Suprapubic skin (tissue), 4 donors: ENCODE measurements around the gene MAN1C1. TPM values are rescaled to one million over a fixed set of nuclear protein-coding genes. Genes with fewer than 3 reads are reported as not detected.

Experiments used
- DNase-seq, 2 donors: peaks; one replicate each; pipeline ENCODE4 v3.0.0-alpha.2; 2019; ENCODE audit warnings: low spot score in 2 of 2
- H3K27ac ChIP-seq: fragments of 200-600 bp; sonication (generic); one replicate; pipeline ENCODE4 v1.5.1; 2019
- H3K27me3 ChIP-seq: fragments of 200-600 bp; sonication (generic); one replicate; pipeline ENCODE4 v1.5.1; 2019
- H3K36me3 ChIP-seq: fragments of 200-600 bp; sonication (generic); one replicate; pipeline ENCODE4 v1.5.1; 2019
- H3K4me1 ChIP-seq: fragments of 200-600 bp; sonication (generic); one replicate; pipeline ENCODE4 v1.5.1; 2019
- H3K4me3 ChIP-seq: fragments of 200-600 bp; sonication (generic); one replicate; pipeline ENCODE4 v1.5.1; 2019; ENCODE audit warnings: mild to moderate bottlenecking
- H3K9me3 ChIP-seq: fragments of 200-600 bp; sonication (generic); one replicate; pipeline ENCODE4 v1.5.1; 2019
- CTCF ChIP-seq, 2 donors: fragments of 200-600 bp in 1 of 2; fragments of 450-650 bp in 1 of 2; sonication (generic) in 1 of 2; IDR thresholded peaks; one replicate each; pipeline ENCODE4 v1.5.1; 2016 to 2019; ENCODE audit warnings: antibody characterized with exemption in 2 of 2, mild to moderate bottlenecking in 1 of 2, moderate library complexity in 1 of 2
- EP300 ChIP-seq: sonication (generic); formaldehyde crosslinking; IDR thresholded peaks from one replicate; pipeline ENCODE4 v1.6.1; 2017; ENCODE audit warnings: antibody characterized with exemption
- POLR2A ChIP-seq, 2 donors: fragments of 450-650 bp; IDR thresholded peaks; one replicate each; pipeline ENCODE4 v1.6.1; 2017; ENCODE audit warnings: antibody characterized with exemption in 2 of 2, mild to moderate bottlenecking in 2 of 2, moderate library complexity in 2 of 2
- POLR2AphosphoS5 ChIP-seq, 3 donors: sonication (generic); formaldehyde crosslinking; IDR thresholded peaks; one replicate each; pipeline ENCODE4 v1.6.1; 2017; ENCODE audit warnings: antibody characterized with exemption in 3 of 3
- WGBS: methylation state at CpG from one replicate; pipeline ENCODE4 v1.1.5; 2018; 5-methylcytosine and 5-hydroxymethylcytosine counted together
- total RNA-seq, 4 donors: library from RNA; depleted of rRNA; stranded (reverse); fragments of >200 nt; gene quantifications; one replicate each; pipeline ENCODE4 v1.1.0, GENCODE V29; 2016

MAN1C1 gene
- total RNA-seq, 4 donors from 2014 or later, result 7.3 to 15.2 (median 8.0) TPM

DNA sequence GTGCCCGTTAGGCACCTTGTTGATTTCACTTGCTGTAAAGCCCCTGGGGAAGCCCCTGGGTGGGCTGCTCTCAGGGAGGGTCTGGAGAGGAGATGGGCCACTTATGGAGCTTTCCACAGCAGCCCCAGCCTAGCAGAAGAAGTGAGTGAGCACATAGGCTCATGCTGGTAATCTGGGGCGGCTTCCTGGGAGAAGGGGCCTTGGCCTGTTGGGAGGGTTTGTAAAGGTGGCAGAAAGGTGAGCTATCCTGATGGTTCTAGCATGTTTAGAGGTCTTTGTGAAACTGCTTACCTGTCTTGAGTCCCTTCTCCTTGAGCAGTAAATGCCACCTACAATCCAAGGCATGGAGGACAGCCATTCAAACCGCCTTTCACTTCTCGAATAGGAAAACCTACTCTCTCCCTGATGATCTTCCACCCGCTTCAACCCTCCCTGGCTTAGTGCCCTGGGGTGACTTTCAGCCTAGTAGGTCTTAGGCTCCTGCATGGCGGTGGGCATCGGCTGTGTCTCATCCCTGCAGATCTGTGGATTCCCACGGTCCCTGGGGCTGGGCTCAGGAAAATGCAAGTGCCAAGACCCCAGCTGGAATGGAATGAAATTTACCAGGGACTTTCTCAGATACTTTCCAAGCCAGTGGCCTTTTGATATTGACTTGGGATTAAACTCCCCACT is 95.8 kb downstream of the MAN1C1 start:
- no peak overlapping the region for H3K27ac ChIP-seq
- H3K4me1 ChIP-seq, result peaks cover 31% of the 10 kb centered on the region

DNA sequence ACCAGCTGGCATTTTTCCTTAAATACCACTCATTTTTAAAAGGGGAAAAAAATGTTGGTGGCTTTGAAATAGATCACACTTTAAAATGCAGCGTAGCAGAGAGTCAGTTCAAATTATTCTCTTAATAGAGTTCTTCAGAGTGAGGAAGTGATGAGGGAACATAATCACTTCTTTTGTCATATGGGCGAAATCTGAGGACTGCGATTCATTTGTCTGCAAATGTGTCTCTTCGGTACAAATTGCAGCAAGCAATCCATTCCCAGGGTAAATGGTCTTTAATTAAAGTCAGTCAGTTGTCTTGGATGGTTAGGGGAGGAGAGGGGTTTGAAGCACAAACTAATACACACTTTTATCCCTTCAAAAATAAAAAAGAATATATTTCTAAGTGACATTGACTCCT is 97.4 kb downstream of the MAN1C1 start:
- Histone ChIP-seq H3K27ac (no peak overlapping the region), H3K9me3 (no peaks in the 10 kb centered on the region), H3K4me3 (no peak overlapping the region), H3K27me3 (no peaks in the 10 kb centered on the region), H3K4me1 (peaks cover 16% of the 10 kb centered on the region), H3K36me3 (no peaks in the 10 kb centered on the region)
- no peak for TF ChIP-seq POLR2A (IDR thresholded peaks at IDR 0.05)
- no peak for TF ChIP-seq CTCF (IDR thresholded peaks at IDR 0.05)
- TF ChIP-seq POLR2AphosphoS5 (IDR thresholded peaks at IDR 0.05), result no peak
- no peak for TF ChIP-seq EP300
- WGBS, result 94% methylated on average over 4 of the region's 4 CpGs
- no peak for DNase-seq

More for the DNA sequence above, 95.8 kb downstream of the MAN1C1 start:
- Histone ChIP-seq H3K4me3 (no peak overlapping the region), H3K9me3 (no peaks in the 10 kb centered on the region), H3K36me3 (no peaks in the 10 kb centered on the region), H3K27me3 (no peaks in the 10 kb centered on the region)
- DNase-seq, result no peak
- TF ChIP-seq POLR2A (IDR thresholded peaks at IDR 0.05) (no peak), EP300 (no peak), CTCF (IDR thresholded peaks at IDR 0.05) (no peak), POLR2AphosphoS5 (IDR thresholded peaks at IDR 0.05) (no peak)
- 92% methylated on average over 8 of the region's 8 CpGs for WGBS

- H3K9me3 ChIP-seq, result no peaks in the 10 kb centered on the region
- H3K36me3 ChIP-seq, result no peaks in the 10 kb centered on the region
- WGBS, result 76% methylated on average over 2 of the region's 2 CpGs
- DNase-seq, result no peak
- H3K4me1 ChIP-seq, result peaks cover 14% of the 10 kb centered on the region
- H3K27ac ChIP-seq, result no peak overlapping the region
- no peak overlapping the region for H3K4me3 ChIP-seq
- H3K27me3 ChIP-seq, result no peaks in the 10 kb centered on the region
- TF ChIP-seq EP300 (no peak), POLR2AphosphoS5 (IDR thresholded peaks at IDR 0.05) (no peak), CTCF (IDR thresholded peaks at IDR 0.05) (no peak)
Measured at GRCh38 chr1:25714372-25714931, 97.9 kb downstream of the MAN1C1 start.

GRCh38 chr1:25715888-25716287 is 99.3 kb downstream of the MAN1C1 start:
- WGBS, result 99% methylated on average over 5 of the region's 5 CpGs
- Histone ChIP-seq H3K36me3 (no peaks in the 10 kb centered on the region), H3K27ac (no peak overlapping the region), H3K9me3 (no peaks in the 10 kb centered on the region), H3K4me1 (peaks cover 13% of the 10 kb centered on the region), H3K27me3 (no peaks in the 10 kb centered on the region), H3K4me3 (no peak overlapping the region)
- TF ChIP-seq POLR2A (IDR thresholded peaks at IDR 0.05) (no peak), POLR2AphosphoS5 (IDR thresholded peaks at IDR 0.05) (no peak), CTCF (IDR thresholded peaks at IDR 0.05) (no peak), EP300 (no peak)
- DNase-seq, result no peak

- H3K27me3 ChIP-seq, result no peaks in the 10 kb centered on the region
- peaks cover 9% of the 10 kb centered on the region for H3K4me1 ChIP-seq
- WGBS, result 73% methylated on average over 5 of the region's 5 CpGs
- no peak for DNase-seq
- no peak overlapping the region for H3K4me3 ChIP-seq
- no peaks in the 10 kb centered on the region for H3K36me3 ChIP-seq
- TF ChIP-seq POLR2AphosphoS5 (IDR thresholded peaks at IDR 0.05) (no peak), POLR2A (IDR thresholded peaks at IDR 0.05) (no peak), CTCF (IDR thresholded peaks at IDR 0.05) (no peak), EP300 (no peak)
- no peaks in the 10 kb centered on the region for H3K9me3 ChIP-seq
- no peak overlapping the region for H3K27ac ChIP-seq
Measured at GRCh38 chr1:25716320-25716719, 99.7 kb downstream of the MAN1C1 start.
